H1 (cell line): ENCODE results near the gene DHFR2. TPM values are rescaled to one million over a fixed set of nuclear protein-coding genes. Genes with fewer than 3 reads are reported as not detected.

Source experiments
- BACH1 ChIP-seq: IDR thresholded peaks from 2 replicates; pipeline ENCODE4 v1.6.1; 2012; ENCODE audit warnings: low read length, improper control_type of control experiment
- CBX8 ChIP-seq: fragments of 300-800, 300-1000 bp; sonication (generic); IDR thresholded peaks from 2 replicates; pipeline ENCODE4 v1.7.1; 2016; ENCODE audit warnings: low read depth, low read length, borderline replicate concordance
- CREB1 ChIP-seq: IDR thresholded peaks from 2 replicates; pipeline ENCODE4 v1.6.1; 2012; ENCODE audit warnings: inconsistent platforms
- MAFK ChIP-seq: IDR thresholded peaks from 2 replicates; pipeline ENCODE4 v1.6.1; 2012; ENCODE audit warnings: low read depth, mild to moderate bottlenecking, improper control_type of control experiment, low read length
- NRF1 ChIP-seq: IDR thresholded peaks from 2 replicates; pipeline ENCODE4 v1.6.1; 2011; ENCODE audit warnings: mild to moderate bottlenecking, low read depth, low read length, improper control_type of control experiment
- PHF8 ChIP-seq: fragments of 200-600 bp; sonication (generic); conservative IDR thresholded peaks from 2 replicates; pipeline ENCODE4 v1.7.1; 2012; ENCODE audit warnings: low read depth, mild to moderate bottlenecking, inconsistent platforms, low read length, moderate library complexity
- polyA plus RNA-seq, 7 experiments: library from polyadenylated mRNA; depleted of rRNA in 3 of 7; stranded (reverse) in 5 of 7; unstranded in 2 of 7; fragments of >200 nt in 5 of 7; fragments of 200-250 nt in 2 of 7; gene quantifications; 1 replicate in 5 of 7; 2 replicates in 1 of 7; 4 replicates in 1 of 7; pipeline versions ENCODE4 v1.2.1 to v1.2.3, GENCODE V29; 2011 to 2013; ENCODE audit warnings: missing spikeins in 2 of 7, mixed read lengths in 2 of 7
- total RNA-seq: library from RNA; stranded (reverse); fragmentation: NEBNext Ultra II Directional; extraction: Animal tissue kit (Norgen Biotek cat#: 25700); gene quantifications from 2 replicates; pipeline ENCODE4 v1.2.1, GENCODE V29; 2021

DHFR2 gene
- total and polyA plus RNA-seq, 2 of the 8 experiments (the other 6 are each of a cell fraction or from before 2014, with no cell fraction given): 0.59 to 2.6 TPM

DNA sequence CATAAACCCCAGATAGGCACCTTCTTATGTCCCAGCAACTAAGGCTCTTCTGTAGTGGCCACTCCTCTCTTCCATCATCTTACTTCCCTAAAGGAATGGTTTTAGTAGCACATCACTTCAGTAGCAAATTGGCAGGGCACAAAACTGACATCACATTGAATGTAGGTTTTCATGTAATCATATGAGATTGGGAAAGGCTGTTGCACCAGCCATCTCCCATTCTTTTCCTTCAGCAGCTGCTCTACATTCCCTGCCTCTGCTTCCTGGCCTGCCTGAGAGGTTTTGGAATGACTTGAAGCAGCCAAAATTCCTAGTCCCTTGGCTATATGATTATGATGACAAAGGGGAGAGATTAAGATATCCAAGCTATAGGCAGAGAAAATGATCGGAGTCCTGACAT, 36.6 kb upstream of the DHFR2 start (continued):
- TF ChIP-seq PHF8 (no peak), CREB1 (no peak), NRF1 (no peak), MAFK (no peak), BACH1 (no peak), CBX8 (no peak)
